Measurements from ENCODE around the gene PYGO2.
A peak's percentile ranks its signal among the peaks of the same experiment; 100 is the strongest.
"Not testable (repeated sequence)": the region's sequence is repeated elsewhere in the genome, so short reads cannot be mapped to it uniquely, and the experiment has no call there.

PYGO2 gene

DNA sequence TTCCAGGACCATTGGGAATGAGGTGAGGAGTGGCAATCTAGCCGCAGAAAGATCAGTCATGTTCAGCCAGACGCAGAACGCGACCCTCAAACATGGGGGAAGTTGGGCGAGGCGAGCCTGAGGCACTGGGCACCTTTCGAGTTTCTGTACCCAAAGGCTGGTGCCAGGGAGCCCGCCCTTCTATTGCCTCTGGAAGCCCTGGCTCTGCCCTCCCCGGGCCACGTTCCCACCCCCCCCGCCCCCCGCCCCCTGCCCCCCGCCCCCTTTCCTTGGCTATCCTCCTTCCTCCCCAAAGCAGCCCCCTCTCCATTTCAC, 38.8 kb upstream of the PYGO2 start:
- no peak for DNase-seq (ENCODE audit: low read depth in 2 of 2)

GRCh38 chr1:154999571-155000410, 38.2 kb upstream of the PYGO2 start:
- DNase-seq (ENCODE audit: low read depth in 2 of 2), result no peak

GRCh38 chr1:154998818-154999570, 37.4 kb upstream of the PYGO2 start:
- peak in 1 of 2 experiments; percentile 40 for DNase-seq (ENCODE audit: low read depth in 2 of 2)

DNA sequence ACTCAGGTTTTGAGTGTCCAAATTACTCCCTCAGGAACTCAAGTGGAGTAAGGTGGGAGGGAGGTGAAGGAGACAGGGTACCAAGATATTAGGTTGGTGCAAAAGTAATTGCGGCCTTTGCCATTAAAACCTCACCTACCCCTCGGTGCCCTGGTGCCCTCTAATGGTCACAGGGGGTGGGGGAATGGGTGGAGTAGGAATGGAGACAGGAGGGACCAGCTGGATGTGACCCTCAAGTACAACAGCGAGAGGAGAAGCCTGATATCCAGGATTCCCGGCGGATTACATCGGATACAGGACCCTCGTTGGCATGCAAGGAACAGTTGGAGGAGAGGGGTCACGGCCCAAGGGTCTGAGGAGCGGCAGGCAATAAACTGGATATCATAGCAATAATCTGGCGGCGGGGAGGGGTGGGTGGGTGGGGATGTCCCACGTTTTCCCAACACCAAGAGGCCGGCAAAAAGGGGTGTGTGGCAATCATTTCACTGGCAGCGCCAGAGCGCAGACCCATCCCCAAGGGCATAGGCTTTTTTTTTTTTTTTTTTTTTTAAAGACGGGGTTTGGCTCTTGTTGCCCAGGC, 36.7 kb upstream of the PYGO2 start:
- DNase-seq (ENCODE audit: low read depth in 2 of 2), result no peak

- DNase-seq (ENCODE audit: low read depth in 2 of 2), result no peak
Observed at GRCh38 chr1:154996966-154997701, 35.6 kb upstream of the PYGO2 start.

- DNase-seq (ENCODE audit: low read depth in 2 of 2), result peak; percentile 56 to 62
Observed at GRCh38 chr1:154995301-154995983, 33.9 kb upstream of the PYGO2 start.

DNA sequence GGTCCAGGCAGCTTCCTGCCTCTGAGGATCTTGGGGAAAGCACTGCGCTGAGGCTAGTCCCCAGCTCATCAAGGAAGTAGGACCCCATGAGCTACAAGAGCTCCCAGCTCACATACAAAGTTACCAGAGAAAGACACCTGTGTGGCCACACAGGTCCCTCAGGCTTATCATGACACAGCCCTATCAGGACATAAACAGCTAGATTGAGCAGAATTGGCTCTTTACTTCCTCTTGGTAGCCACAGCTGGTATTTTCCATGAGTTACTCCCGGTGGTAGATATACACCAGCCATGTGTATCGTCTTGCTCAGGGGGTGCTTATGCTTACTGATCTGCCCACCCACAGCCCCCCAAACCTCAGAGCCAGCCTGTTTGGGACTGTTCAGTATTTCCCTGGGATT, 33.0 kb upstream of the PYGO2 start:
- no peak for DNase-seq (ENCODE audit: low read depth in 2 of 2)

DNA sequence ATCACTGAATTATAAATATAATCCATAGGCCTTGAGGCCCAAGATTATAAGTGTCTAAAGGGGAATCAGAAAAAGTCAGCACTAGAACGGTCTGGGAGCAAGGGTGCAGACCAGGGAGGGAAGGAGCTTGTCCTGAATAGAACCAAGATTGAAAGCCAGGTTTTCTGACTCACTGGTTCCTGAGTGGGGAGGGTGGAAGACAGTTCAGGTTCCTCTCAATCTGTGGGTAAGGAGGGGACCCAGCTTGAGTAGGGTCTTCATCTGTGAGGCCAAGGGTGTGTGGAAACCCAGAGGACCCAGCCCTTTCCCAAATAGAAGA, 32.6 kb upstream of the PYGO2 start:
- no peak for DNase-seq (ENCODE audit: low read depth in 2 of 2)

DNA sequence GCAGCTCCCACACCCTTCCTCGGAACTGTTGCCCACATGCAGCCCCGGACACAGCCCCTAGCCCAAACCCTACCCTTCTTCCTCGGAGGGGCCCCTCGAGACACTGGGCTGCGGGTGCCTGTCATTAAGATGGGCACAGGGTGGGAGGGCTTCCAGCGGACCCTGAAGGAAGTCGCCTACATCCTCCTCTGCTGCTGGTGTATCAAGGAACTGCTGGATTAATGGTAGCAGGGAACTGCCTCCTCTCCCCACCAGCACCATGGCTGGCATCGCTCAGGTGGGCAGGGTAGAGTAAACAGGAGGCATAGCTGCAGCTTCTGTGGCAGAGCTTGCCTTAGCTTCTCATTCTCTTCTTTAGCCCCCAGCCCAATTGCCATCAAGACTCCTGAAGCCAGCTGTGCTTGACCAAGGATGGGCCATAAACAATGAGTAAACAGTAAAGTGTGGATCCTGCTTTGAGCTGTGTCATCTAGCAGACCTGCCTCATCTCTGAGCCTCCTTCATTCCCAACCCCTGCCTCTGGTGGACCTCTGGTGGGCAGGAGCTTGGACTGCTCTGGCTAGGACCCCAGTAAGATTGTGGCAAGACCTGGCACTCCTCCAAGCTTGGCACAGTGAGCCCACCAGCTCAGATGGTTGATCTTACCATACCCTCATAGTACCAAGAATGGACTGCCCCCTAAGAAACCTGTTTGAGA, 32.1 kb upstream of the PYGO2 start, which contains the start of gene LENEP:
Gene LENEP, plus strand, starts transcription at position 15 of the 697 bp plus-strand sequence. Its CDS starts 22 bp downstream, at position 37.
- DNase-seq (ENCODE audit: low read depth in 2 of 2), result no peak

GRCh38 chr1:154992721-154993571, 31.4 kb upstream of the PYGO2 start:
- no peak for DNase-seq (ENCODE audit: low read depth in 2 of 2)

GRCh38 chr1:154990276-154990675, 28.7 kb upstream of the PYGO2 start:
- no peak for DNase-seq (ENCODE audit: low read depth in 2 of 2)

DNA sequence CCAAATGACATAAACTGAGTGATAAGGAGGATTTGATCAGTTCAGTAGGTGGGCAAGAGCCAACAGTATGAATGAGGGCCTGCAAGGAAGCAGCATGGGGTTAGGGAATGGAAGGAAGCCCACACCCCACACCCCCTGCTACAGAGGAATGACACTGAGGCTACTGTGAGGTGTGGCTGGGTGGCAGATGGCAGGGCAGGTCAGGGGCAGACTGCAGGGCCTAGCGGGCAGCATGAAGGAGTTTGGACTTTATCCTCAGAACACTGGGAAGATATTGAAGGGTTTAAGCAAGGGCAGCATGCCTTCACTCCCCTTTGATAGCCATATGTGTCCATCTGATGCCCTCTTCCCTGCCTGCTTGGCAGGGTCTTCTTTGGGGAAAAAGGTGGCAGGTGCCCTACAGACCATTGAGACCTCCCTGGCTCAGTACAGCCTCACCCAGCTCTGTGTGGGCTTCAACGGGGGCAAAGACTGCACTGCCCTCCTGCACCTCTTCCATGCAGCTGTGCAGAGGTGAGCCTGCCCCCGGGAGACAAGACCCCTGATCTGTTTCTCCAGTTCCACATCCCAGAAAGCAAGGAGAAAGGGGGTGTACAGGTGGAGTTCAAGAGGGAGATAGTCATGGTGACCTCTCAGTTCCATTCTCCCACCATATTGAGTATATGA, 27.7 kb upstream of the PYGO2 start:
- no peak for DNase-seq (ENCODE audit: low read depth in 2 of 2)

DNA sequence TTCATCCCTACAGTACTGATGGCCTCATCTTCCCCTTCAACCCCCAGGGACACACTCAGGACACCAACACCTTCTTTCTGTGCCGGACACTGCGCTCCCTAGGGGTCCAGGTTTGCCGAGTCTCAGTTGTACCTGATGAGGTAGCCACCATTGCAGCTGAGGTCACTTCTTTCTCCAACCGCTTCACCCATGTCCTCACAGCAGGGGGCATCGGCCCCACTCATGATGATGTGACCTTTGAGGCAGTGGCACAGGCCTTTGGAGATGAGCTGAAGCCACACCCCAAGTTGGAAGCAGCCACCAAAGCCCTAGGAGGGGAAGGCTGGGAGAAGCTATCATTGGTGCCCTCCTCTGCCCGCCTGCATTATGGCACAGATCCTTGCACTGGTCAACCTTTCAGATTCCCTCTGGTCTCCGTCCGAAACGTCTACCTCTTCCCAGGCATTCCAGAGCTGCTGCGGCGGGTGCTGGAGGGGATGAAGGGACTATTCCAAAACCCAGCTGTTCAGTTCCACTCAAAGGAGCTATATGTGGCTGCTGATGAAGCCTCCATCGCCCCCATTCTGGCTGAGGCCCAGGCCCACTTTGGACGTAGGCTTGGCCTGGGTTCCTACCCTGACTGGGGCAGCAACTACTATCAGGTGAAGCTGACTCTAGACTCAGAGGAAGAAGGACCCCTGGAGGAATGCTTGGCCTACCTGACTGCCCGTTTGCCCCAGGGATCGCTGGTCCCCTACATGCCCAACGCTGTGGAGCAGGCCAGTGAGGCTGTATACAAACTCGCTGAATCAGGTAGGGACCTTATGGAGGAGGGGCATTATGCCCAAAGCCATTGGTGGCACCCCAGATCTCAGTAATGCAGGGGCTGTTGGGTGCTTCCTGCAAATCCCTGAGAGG, 26.7 kb upstream of the PYGO2 start:
- DNase-seq (ENCODE audit: low read depth in 2 of 2), result no peak

GRCh38 chr1:154987326-154987725, 25.7 kb upstream of the PYGO2 start:
- no peak for DNase-seq (ENCODE audit: low read depth in 2 of 2)

- not testable (repeated sequence) for DNase-seq (ENCODE audit: low read depth in 2 of 2)
Observed at GRCh38 chr1:154986736-154987135, 25.2 kb upstream of the PYGO2 start.

DNA sequence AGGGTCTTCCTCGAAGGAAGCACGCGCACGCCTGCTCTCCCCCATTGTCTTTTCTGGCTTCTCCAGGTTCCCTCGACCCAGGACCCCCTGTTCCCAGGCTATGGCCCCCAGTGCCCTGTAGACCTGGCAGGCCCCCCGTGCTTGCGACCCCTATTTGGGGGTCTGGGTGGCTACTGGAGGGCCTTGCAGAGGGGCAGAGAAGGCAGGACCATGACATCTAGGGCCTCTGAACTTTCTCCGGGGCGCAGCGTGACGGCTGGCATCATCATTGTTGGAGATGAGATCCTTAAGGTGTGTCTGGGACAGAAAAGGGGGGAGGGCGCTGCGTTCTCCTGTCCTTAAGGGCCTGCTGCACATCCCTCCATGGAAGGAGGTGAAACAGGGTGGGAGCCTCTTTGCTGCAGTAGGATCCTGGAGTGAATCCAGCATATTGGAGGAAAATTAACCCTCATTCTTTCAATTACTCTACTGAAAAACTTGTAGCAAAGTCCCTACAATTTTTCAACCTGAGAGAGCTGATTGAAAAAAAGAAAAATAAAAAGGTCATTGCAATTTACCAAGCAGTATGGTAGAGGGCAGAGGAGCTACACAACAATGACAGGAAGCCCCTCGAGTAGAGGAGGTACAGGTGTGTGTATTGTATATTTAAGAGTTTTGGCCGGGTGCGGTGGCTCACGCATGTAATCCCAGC, 22.3 kb upstream of the PYGO2 start:
- DNase-seq (ENCODE audit: low read depth in 2 of 2), result no peak

GRCh38 chr1:154982897-154983648, 21.5 kb upstream of the PYGO2 start, which contains the start of gene FLAD1:
Gene FLAD1, plus strand, starts transcription at chr1:154983344. Its CDS starts 351 bp downstream, at chr1:154983695.
- peak; percentile 100 for DNase-seq (ENCODE audit: low read depth in 2 of 2)

Data from fibroblast of skin of left biceps (primary cell).